Keratinocyte (primary cell): ENCODE data around the gene NDEL1. TPM values are rescaled to one million over a fixed set of nuclear protein-coding genes. Genes with fewer than 3 reads are reported as not detected.
A peak's percentile ranks its signal among the peaks of the same experiment; 100 is the strongest.

Experiments used
- DNase-seq: peaks from one replicate; pipeline ENCODE4 v3.0.0-alpha.2; 2011; ENCODE audit warnings: low read depth, missing footprints, low spot score
- FAIRE-seq: peaks from 2 replicates; lab custom pipeline; 2011; peaks lifted over from hg19 to GRCh38; lab: Jason Lieb, UNC
- H2AFZ ChIP-seq: 2 replicates; pipeline ENCODE4 v1.6.0; 2012; ENCODE audit warnings: low read length, control low read depth, inconsistent platforms; ENCODE audit not compliant: control insufficient read depth
- H3K27ac ChIP-seq: 2 replicates; pipeline ENCODE4 v1.5.1; 2011; ENCODE audit warnings: low read length; ENCODE audit not compliant: control insufficient read depth, insufficient read depth
- H3K27me3 ChIP-seq: 3 replicates; pipeline ENCODE4 v1.6.0; 2011; ENCODE audit warnings: low read length; ENCODE audit not compliant: control insufficient read depth, insufficient read depth; ENCODE audit errors: extremely low read depth
- H3K36me3 ChIP-seq, 2 experiments: 2 replicates in 1 of 2; 3 replicates in 1 of 2; pipeline ENCODE4 v1.5.1; 2011; ENCODE audit warnings: low read length in 2 of 2, mild to moderate bottlenecking in 1 of 2; ENCODE audit not compliant: control insufficient read depth in 2 of 2, insufficient read depth in 2 of 2; ENCODE audit errors: extremely low read depth in 1 of 2
- H3K4me1 ChIP-seq: 3 replicates; pipeline ENCODE4 v1.5.1; 2011; ENCODE audit warnings: low read length; ENCODE audit not compliant: control insufficient read depth, insufficient read depth; ENCODE audit errors: extremely low read depth
- H3K4me2 ChIP-seq: 3 replicates; pipeline ENCODE4 v1.6.0; 2011; ENCODE audit warnings: low read depth, low read length; ENCODE audit not compliant: control insufficient read depth, insufficient read depth; ENCODE audit errors: extremely low read depth
- H3K4me3 ChIP-seq, 3 experiments: fragments of 200-600 bp in 1 of 3; sonication (generic) in 1 of 3; 2 replicates in 2 of 3; 3 replicates in 1 of 3; pipeline ENCODE4 v1.5.1; 2011 to 2016; ENCODE audit warnings: low read length in 3 of 3, mild to moderate bottlenecking in 3 of 3, control low read depth in 2 of 3, inconsistent platforms in 1 of 3, low read depth in 1 of 3, mixed read lengths in 1 of 3, mixed run types in 1 of 3, moderate library complexity in 1 of 3; ENCODE audit not compliant: control insufficient read depth in 2 of 3, insufficient read depth in 2 of 3; ENCODE audit errors: extremely low read depth in 1 of 3
- H3K79me2 ChIP-seq: 2 replicates; pipeline ENCODE4 v1.6.0; 2012; ENCODE audit warnings: low read length; ENCODE audit not compliant: control insufficient read depth, insufficient read depth
- H3K9ac ChIP-seq: 3 replicates; pipeline ENCODE4 v1.6.0; 2011; ENCODE audit warnings: low read length; ENCODE audit not compliant: control insufficient read depth, insufficient read depth; ENCODE audit errors: extremely low read depth
- H3K9me1 ChIP-seq: 3 replicates; pipeline ENCODE4 v1.6.0; 2011; ENCODE audit warnings: low read length; ENCODE audit not compliant: control insufficient read depth, insufficient read depth; ENCODE audit errors: extremely low read depth
- H3K9me3 ChIP-seq: 2 replicates; pipeline ENCODE4 v1.5.1; 2012; ENCODE audit warnings: low read depth, low read length; ENCODE audit not compliant: control insufficient read depth
- H4K20me1 ChIP-seq: 3 replicates; pipeline ENCODE4 v1.6.0; 2011; ENCODE audit warnings: low read length; ENCODE audit not compliant: control insufficient read depth, insufficient read depth; ENCODE audit errors: extremely low read depth
- CTCF ChIP-seq, 3 experiments: IDR thresholded peaks in 1 of 3; conservative IDR thresholded peaks in 1 of 3; optimal IDR thresholded peaks in 1 of 3; 2 replicates in 2 of 3; 3 replicates in 1 of 3; pipeline versions ENCODE3 to v1.5.1; 2011; ENCODE audit warnings: low read length in 3 of 3, mild to moderate bottlenecking in 3 of 3, moderate library complexity in 2 of 3, control low read depth in 1 of 3, inconsistent platforms in 1 of 3; ENCODE audit not compliant: insufficient read depth in 2 of 3; ENCODE audit errors: extremely low read depth in 1 of 3
- EZH2 ChIP-seq: IDR thresholded peaks from one replicate; pipeline ENCODE4 v1.6.1; 2012; ENCODE audit warnings: inconsistent platforms, mild to moderate bottlenecking, low read length, moderate library complexity
- dilution Hi-C: fragments of 300-500 bp; cut with MboI; formaldehyde crosslinking; loops from one replicate; pipeline ENCODE4 v1.7.0; 2020; ENCODE audit warnings: low sequenced_read_pairs; ENCODE audit not compliant: extremely low pct_ligation_motif_present
- polyA plus RNA-seq, 5 experiments: library from polyadenylated mRNA; depleted of rRNA in 3 of 5; stranded (reverse) in 3 of 5; stranded (forward) in 1 of 5; unstranded in 1 of 5; fragments of >200 nt; gene quantifications; 1 replicate in 1 of 5; 2 replicates in 3 of 5; 3 replicates in 1 of 5; pipeline versions ENCODE4 v1.2.1 to v1.2.3, GENCODE V29; 2011 to 2012; ENCODE audit warnings: missing spikeins in 2 of 5, low read depth in 1 of 5, low replicate concordance in 1 of 5

NDEL1 gene
- polyA plus RNA-seq, 1 donor (not counting 4 experiments of a cell fraction or from before 2014, with no cell fraction given) = 76.8 TPM

GRCh38 chr17:8436169-8436843, 622 bp downstream of the NDEL1 start:
- dilution Hi-C loops = no loop called here
- peaks cover 55% of the 10 kb centered on the region for H3K79me2 ChIP-seq
- H4K20me1 ChIP-seq = peaks cover 4% of the 10 kb centered on the region
- H3K4me1 ChIP-seq = peaks cover 14% of the 10 kb centered on the region
- H3K9ac ChIP-seq = peak overlapping the region; percentile 96
- peak overlapping the region; percentile 82 to 96 (median 96) for H3K4me3 ChIP-seq
- H3K9me3 ChIP-seq = no peaks in the 10 kb centered on the region
- H2AFZ ChIP-seq = no peak overlapping the region
- FAIRE-seq = peak; percentile 5
- no peaks in the 10 kb centered on the region for H3K27me3 ChIP-seq
- H3K27ac ChIP-seq = peak overlapping the region; percentile 85
- H3K9me1 ChIP-seq = peaks cover 2% of the 10 kb centered on the region
- peak overlapping the region; percentile 92 for H3K4me2 ChIP-seq
- peak in 1 of 3 experiments; percentile 14 for TF ChIP-seq CTCF (optimal IDR thresholded peaks at IDR 0.05 in 1 of 3, IDR thresholded peaks at IDR 0.05 in 1 of 3, conservative IDR thresholded peaks at IDR 0.05 in 1 of 3; ENCODE audit: extremely low read depth in 1 of 3, insufficient read depth in 2 of 3, low read length in 3 of 3)
- no peak for TF ChIP-seq EZH2
- H3K36me3 ChIP-seq = peaks cover 2 to 3% of the 10 kb centered on the region in 2 experiments
- DNase-seq = no peak

- Histone ChIP-seq H3K9me3 (no peaks in the 10 kb centered on the region), H3K4me1 (peaks cover 11% of the 10 kb centered on the region), H2AFZ (no peak overlapping the region), H4K20me1 (peaks cover 9% of the 10 kb centered on the region), H3K9me1 (peaks cover 2% of the 10 kb centered on the region), H3K27me3 (no peaks in the 10 kb centered on the region), H3K27ac (peak overlapping the region; percentile 85), H3K79me2 (peaks cover 60% of the 10 kb centered on the region), H3K9ac (peak overlapping the region; percentile 96), H3K36me3 (peaks cover 2 to 3% of the 10 kb centered on the region in 2 experiments), H3K4me2 (peak overlapping the region; percentile 92), H3K4me3 (peak overlapping the region; percentile 82 to 96 (median 96))
- dilution Hi-C loops = no loop called here
- no peak for TF ChIP-seq EZH2
- no peak for TF ChIP-seq CTCF (optimal IDR thresholded peaks at IDR 0.05 in 1 of 3, IDR thresholded peaks at IDR 0.05 in 1 of 3, conservative IDR thresholded peaks at IDR 0.05 in 1 of 3; ENCODE audit: extremely low read depth in 1 of 3, insufficient read depth in 2 of 3, low read length in 3 of 3)
- DNase-seq (no peak), FAIRE-seq (no peak)
These were observed 1.1 kb downstream of the NDEL1 start for GRCh38 chr17:8436844-8437171.
